MM.1S (cell line): ENCODE data around the gene MRRF.

Experiments
- DNase-seq: peaks from one replicate; pipeline ENCODE4 v3.0.0-alpha.2; 2015
- H2AFZ ChIP-seq: fragments of 300-600 bp; sonication (generic); 2 replicates; pipeline ENCODE4 v1.6.0; 2016; ENCODE audit warnings: antibody characterized with exemption, low read length
- H3F3A ChIP-seq: fragments of 300-600 bp; sonication (generic); 2 replicates; pipeline ENCODE4 v1.6.1; 2016; ENCODE audit warnings: mild to moderate bottlenecking, antibody characterized with exemption, low read length, moderate library complexity, mixed read lengths; ENCODE audit not compliant: insufficient read depth
- H3K27ac ChIP-seq: fragments of 300-600 bp; sonication (generic); 2 replicates; pipeline ENCODE4 v1.5.1; 2016; ENCODE audit warnings: mild to moderate bottlenecking, low read length
- H3K27me3 ChIP-seq: fragments of 300-600 bp; sonication (generic); replicated peaks from 2 replicates; pipeline ENCODE4 v1.6.0; 2016; ENCODE audit warnings: low read length; ENCODE audit not compliant: insufficient read depth
- H3K36me3 ChIP-seq: fragments of 300-600 bp; sonication (generic); replicated peaks from 2 replicates; pipeline ENCODE4 v1.6.1; 2016; ENCODE audit warnings: mild to moderate bottlenecking, low read length, mixed read lengths; ENCODE audit not compliant: insufficient read depth
- H3K4me1 ChIP-seq: fragments of 300-600 bp; sonication (generic); 2 replicates; pipeline ENCODE4 v1.6.1; 2016; ENCODE audit warnings: low read length, mixed read lengths
- H3K4me2 ChIP-seq: fragments of 300-600 bp; sonication (generic); 2 replicates; pipeline ENCODE4 v1.6.0; 2016; ENCODE audit warnings: low read depth, low read length
- H3K4me3 ChIP-seq: fragments of 300-600 bp; sonication (generic); 2 replicates; pipeline ENCODE4 v1.5.1; 2016; ENCODE audit warnings: low read length, mixed read lengths
- H3K79me2 ChIP-seq: fragments of 300-600 bp; sonication (generic); 2 replicates; pipeline ENCODE4 v1.6.1; 2016; ENCODE audit warnings: mixed run types, low read length, mixed read lengths
- H3K9ac ChIP-seq: fragments of 300-600 bp; sonication (generic); 2 replicates; pipeline ENCODE4 v1.6.1; 2016; ENCODE audit warnings: low read length, mixed read lengths
- H3K9me2 ChIP-seq: fragments of 300-600 bp; sonication (generic); replicated peaks from 2 replicates; pipeline ENCODE4 v1.6.1; 2016; ENCODE audit warnings: mild to moderate bottlenecking, low read length, mixed read lengths; ENCODE audit not compliant: insufficient read depth
- H3K9me3 ChIP-seq: fragments of 300-600 bp; sonication (generic); replicated peaks from 2 replicates; pipeline ENCODE4 v1.6.1; 2016; ENCODE audit warnings: mild to moderate bottlenecking, low read length, mixed read lengths; ENCODE audit not compliant: insufficient read depth
- H4K20me1 ChIP-seq: fragments of 300-600 bp; sonication (generic); 2 replicates; pipeline ENCODE4 v1.6.1; 2016; ENCODE audit warnings: mild to moderate bottlenecking, low read length, moderate library complexity, mixed read lengths; ENCODE audit not compliant: insufficient read depth
- EZH2 ChIP-seq: fragments of 300-600 bp; sonication (generic); optimal IDR thresholded peaks from 2 replicates; pipeline ENCODE3; 2017; ENCODE audit warnings: low read depth, mild to moderate bottlenecking, antibody characterized with exemption, low read length, mixed read lengths
- EZH2phosphoT487 ChIP-seq: fragments of 300-600 bp; sonication (generic); IDR thresholded peaks from 2 replicates; pipeline ENCODE4 v1.6.1; 2018; ENCODE audit warnings: antibody characterized with exemption, low read length
- TF ChIP-seq, protein P1 (sequence below): fragments of 300-600 bp; sonication (generic); IDR thresholded peaks from 2 replicates; pipeline ENCODE4 v1.5.1; 2016; ENCODE audit warnings: antibody characterized with exemption, low read length, mixed read lengths

Gene MRRF

DNA sequence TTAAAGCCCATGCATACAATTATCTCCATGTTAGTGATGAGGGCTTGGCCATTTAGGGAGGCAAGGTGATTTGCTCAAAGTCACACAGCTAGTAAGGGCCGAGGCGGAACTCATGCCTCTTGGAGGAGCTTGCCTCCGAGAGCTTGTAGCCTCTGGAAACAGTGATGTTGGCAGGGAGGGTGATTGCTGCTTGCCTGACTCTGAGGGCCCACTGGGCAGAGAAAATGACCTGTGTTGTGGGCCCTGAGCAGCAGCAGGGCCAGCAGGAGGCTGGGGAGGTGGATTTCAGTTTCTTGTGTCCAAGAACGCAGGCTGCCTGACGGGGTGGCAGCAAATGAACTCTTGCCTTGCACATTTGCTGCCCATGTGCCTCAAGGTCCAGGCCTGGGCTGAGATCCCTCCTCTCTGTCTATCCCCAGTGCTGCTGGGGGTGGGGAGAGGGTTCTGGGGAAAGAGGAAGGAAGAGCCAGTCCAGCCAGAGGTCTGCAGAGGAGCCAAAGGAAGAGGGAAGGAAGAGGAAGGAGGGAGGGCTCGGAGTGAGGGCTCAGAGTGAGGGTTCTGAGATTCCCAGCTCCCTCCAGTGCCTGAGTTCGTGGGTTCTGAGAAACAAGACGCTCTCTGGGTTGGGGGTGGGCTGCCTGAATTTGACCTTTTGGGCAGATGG, 90.0 kb downstream of the MRRF start:
- no peaks in the 10 kb centered on the region for H3K9me3 ChIP-seq
- H3F3A ChIP-seq = no peaks in the 10 kb centered on the region
- no peaks in the 10 kb centered on the region for H3K79me2 ChIP-seq
- H3K36me3 ChIP-seq = no peaks in the 10 kb centered on the region
- TF ChIP-seq, protein P1, sequence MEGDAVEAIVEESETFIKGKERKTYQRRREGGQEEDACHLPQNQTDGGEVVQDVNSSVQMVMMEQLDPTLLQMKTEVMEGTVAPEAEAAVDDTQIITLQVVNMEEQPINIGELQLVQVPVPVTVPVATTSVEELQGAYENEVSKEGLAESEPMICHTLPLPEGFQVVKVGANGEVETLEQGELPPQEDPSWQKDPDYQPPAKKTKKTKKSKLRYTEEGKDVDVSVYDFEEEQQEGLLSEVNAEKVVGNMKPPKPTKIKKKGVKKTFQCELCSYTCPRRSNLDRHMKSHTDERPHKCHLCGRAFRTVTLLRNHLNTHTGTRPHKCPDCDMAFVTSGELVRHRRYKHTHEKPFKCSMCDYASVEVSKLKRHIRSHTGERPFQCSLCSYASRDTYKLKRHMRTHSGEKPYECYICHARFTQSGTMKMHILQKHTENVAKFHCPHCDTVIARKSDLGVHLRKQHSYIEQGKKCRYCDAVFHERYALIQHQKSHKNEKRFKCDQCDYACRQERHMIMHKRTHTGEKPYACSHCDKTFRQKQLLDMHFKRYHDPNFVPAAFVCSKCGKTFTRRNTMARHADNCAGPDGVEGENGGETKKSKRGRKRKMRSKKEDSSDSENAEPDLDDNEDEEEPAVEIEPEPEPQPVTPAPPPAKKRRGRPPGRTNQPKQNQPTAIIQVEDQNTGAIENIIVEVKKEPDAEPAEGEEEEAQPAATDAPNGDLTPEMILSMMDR = no peak
- TF ChIP-seq EZH2phosphoT487 = no peak
- no peak for TF ChIP-seq EZH2
- no peak for DNase-seq
- no peak overlapping the region for H3K4me2 ChIP-seq
- H3K9me2 ChIP-seq = no peaks in the 10 kb centered on the region
- no peak overlapping the region for H2AFZ ChIP-seq
- H4K20me1 ChIP-seq = no peaks in the 10 kb centered on the region
- H3K27ac ChIP-seq = no peak overlapping the region
- H3K4me3 ChIP-seq = no peak overlapping the region
- no peak overlapping the region for H3K9ac ChIP-seq
- no peaks in the 10 kb centered on the region for H3K4me1 ChIP-seq
- H3K27me3 ChIP-seq = no peaks in the 10 kb centered on the region

DNA sequence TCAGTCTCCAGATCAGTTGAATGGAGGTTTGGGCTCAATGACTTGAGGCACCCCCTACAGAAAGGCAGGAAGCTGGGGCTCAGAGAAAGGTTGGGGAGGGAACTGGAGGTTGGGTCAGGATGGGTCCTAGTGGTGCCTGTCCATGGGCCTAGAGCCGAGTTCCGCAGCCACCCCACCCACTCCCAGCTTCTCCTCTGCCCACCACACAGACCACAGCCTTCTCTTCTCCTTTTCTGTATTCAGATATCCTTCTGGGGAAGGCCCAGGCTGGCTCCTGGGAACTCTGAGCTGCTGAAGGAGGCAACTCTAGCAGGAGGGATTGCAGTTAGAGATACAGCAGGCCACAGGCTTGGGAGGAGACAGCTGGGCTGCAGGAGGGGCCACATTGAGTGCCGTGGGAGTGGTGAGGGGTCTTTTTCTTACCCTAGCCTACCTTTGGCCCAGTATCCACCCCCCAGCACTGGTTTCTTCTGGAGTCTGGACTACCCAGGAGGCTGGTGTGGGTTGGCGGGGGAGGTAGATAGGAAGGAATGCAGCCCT, 90.7 kb downstream of the MRRF start:
- TF ChIP-seq EZH2 = no peak
- TF ChIP-seq EZH2phosphoT487 = no peak
- TF ChIP-seq, protein P1 = no peak
- H3K27ac ChIP-seq = no peak overlapping the region

DNA sequence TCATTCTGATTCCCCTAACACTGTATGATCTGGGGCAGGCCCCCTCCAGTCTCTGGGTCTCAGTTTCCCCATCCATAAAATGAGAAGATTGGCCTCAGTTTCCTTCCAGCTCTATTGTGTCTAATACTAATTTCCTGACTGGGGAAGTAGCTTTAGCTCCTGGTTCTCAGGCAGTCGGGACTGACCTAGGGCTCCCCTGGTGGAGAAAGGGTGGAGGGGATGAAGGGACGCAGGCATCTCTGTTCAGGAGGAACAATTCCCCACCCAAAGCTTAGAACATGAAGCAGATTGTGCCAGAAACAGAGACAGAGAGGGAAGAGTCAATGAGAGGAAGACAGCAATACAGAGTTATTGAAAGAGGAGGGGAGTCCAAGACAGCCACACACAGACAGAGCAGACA, 91.9 kb downstream of the MRRF start:
- Histone ChIP-seq H3K27me3 (no peaks in the 10 kb centered on the region), H3K9ac (no peak overlapping the region), H3F3A (no peaks in the 10 kb centered on the region), H3K4me2 (no peak overlapping the region), H3K36me3 (no peaks in the 10 kb centered on the region), H3K9me3 (no peaks in the 10 kb centered on the region), H2AFZ (no peak overlapping the region), H3K79me2 (no peaks in the 10 kb centered on the region), H3K9me2 (no peaks in the 10 kb centered on the region), H4K20me1 (no peaks in the 10 kb centered on the region), H3K4me1 (no peaks in the 10 kb centered on the region), H3K4me3 (no peak overlapping the region), H3K27ac (no peak overlapping the region)
- TF ChIP-seq, protein P1 = peak; percentile 31
- TF ChIP-seq EZH2 = no peak
- no peak for DNase-seq

More for the DNA sequence above, 90.7 kb downstream of the MRRF start:
- Histone ChIP-seq H3K4me2 (no peak overlapping the region), H3K27me3 (no peaks in the 10 kb centered on the region), H3K9me3 (no peaks in the 10 kb centered on the region), H3K9me2 (no peaks in the 10 kb centered on the region), H3K36me3 (no peaks in the 10 kb centered on the region), H4K20me1 (no peaks in the 10 kb centered on the region), H3K4me3 (no peak overlapping the region), H3K9ac (no peak overlapping the region), H2AFZ (no peak overlapping the region), H3K79me2 (no peaks in the 10 kb centered on the region), H3K4me1 (no peaks in the 10 kb centered on the region), H3F3A (no peaks in the 10 kb centered on the region)
- DNase-seq = no peak
